C4-2B (cell line): ENCODE data around the gene EPS15.

Source experiments
- CTCF ChIP-seq: fragments of 450-650 bp; conservative IDR thresholded peaks from 2 replicates; pipeline ENCODE4 v1.5.1; 2017; ENCODE audit warnings: mild to moderate bottlenecking
- ZFX ChIP-seq: fragments of 450-650 bp; IDR thresholded peaks from 2 replicates; pipeline ENCODE4 v1.6.1; 2017

- TF ChIP-seq CTCF (no peak), ZFX (no peak)
These were observed 49.5 kb downstream of the EPS15 start for GRCh38 chr1:51469518-51469917.
